CD4-positive, alpha-beta T cell treated with Interleukin-10 for 1 hour (primary cell): ENCODE measurements around the gene ASL.
"Not testable (repeated sequence)": the region's sequence is repeated elsewhere in the genome, so short reads cannot be mapped to it uniquely, and the experiment has no call there.

Experiments used
- DNase-seq: peaks from one replicate; pipeline ENCODE4 v3.0.0-alpha.2; 2020

Gene ASL

GRCh38 chr7:66076462-66077329, 1.1 kb downstream of the ASL start:
- DNase-seq: no peak

DNA sequence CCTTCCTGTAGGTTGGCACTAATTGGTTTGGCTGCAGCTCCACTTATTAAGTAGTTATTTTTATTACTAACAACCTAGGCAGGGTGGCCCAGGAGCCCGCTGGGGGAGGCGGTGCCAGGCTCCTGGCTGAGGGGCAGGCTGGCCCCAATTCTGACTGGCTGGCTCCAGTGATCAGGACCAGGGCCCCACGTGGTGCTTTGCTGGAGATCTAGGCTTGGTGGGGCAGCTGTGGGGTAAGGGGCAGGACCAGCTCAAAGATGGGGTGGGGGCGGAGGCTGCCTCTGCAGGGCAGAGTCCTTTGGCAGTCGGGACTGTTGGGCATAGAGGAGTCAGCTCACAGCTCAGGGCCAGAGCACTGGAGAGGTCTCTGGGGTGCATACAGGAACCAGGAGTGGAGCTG, 2.4 kb downstream of the ASL start:
- DNase-seq: no peak

- DNase-seq: no peak
Observed at GRCh38 chr7:66082083-66082482, 6.5 kb downstream of the ASL start.

DNA sequence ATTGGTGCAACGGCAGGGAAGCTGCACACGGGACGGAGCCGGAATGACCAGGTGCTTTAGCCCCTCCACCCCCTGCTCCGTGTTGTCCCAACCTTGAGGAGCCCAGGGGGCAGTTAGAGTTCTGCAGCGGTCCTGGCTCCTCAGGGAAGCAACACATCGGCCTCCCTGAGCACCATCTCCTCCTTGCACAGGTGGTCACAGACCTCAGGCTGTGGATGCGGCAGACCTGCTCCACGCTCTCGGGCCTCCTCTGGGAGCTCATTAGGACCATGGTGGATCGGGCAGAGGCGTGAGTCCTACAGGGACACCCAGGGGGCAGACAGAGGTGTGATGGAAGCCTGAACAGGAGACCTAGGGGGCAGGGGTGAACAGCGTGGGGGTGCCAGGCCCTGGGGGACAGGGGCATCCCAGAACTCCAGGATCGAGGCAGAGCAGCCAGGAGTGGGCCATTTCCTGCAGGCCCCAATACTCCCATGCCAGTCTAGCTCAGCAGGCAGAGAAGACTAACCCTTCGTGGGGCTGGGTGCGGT, 7.3 kb downstream of the ASL start:
- DNase-seq: no peak

GRCh38 chr7:66083677-66084076, 8.1 kb downstream of the ASL start:
- no peak for DNase-seq

DNA sequence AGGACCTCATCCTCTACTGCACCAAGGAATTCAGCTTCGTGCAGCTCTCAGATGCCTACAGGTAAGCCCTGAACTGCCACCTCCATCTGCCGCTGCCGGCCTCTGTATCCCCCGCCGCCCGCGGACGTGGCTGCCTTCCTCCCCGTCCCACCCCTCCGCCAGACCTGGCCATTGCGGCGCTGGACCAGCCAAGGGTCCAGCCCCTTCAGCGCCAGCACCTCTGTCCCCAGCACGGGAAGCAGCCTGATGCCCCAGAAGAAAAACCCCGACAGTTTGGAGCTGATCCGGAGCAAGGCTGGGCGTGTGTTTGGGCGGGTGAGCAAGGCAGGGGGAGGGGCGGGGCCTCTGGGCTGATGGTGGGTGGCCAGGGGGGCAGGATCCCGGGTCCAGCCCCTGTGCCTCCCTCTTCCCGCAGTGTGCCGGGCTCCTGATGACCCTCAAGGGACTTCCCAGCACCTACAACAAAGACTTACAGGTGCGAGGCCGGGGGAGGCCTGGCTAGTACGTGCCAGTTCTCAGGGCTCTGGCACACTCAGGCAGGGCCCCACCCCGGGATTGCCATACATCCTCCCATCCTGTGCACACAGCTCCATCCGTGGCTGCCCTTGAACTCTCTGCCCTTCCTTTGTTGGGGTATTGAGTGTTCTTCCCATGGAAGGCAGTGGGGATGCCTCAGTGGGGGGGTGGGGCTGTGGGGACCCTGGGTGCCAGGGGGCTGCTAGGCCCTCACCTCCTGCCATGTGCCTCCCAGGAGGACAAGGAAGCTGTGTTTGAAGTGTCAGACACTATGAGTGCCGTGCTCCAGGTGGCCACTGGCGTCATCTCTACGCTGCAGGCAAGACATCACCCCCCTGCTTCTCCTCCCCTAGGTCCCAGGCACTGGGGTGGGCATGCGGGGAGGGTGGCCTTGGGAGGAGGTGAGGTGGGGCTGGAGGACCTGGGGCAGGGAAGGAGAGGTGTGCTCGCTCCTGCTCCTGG, 13.5 kb downstream of the ASL start:
- DNase-seq: no peak

DNA sequence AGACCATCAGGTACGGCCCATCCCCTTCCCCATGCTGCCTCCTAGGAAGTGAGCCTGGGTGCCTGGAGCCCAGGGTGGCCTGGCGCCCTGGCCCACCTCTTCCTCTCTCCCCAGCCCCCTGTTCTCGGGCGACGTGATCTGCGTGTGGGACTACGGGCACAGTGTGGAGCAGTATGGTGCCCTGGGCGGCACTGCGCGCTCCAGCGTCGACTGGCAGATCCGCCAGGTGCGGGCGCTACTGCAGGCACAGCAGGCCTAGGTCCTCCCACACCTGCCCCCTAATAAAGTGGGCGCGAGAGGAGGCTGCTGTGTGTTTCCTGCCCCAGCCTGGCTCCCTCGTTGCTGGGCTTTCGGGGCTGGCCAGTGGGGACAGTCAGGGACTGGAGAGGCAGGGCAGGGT, 17.0 kb downstream of the ASL start:
- DNase-seq: no peak

GRCh38 chr7:66095010-66095409, 19.4 kb downstream of the ASL start:
- no peak for DNase-seq

DNA sequence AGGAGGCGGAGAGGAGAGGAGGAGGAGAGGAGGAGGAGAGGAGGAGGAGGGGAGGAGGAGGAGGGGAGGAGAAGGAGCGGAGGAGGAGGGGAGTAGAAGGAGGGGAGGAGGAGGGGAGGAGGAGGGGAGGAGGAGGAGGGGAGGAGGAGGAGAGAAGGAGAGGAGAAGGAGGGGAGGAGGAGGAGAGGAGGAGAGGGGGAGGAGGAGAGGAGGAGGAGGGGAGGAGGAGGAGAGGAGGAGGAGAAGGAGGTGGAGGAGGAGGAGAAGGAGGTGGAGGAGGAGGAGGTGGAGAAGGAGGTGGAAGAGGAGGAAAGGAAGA, 23.6 kb downstream of the ASL start:
- DNase-seq: no peak

- DNase-seq: peak; percentile 29
Observed at GRCh38 chr7:66099551-66100407, 24.2 kb downstream of the ASL start.

GRCh38 chr7:66100408-66101050, 24.9 kb downstream of the ASL start:
- DNase-seq: no peak

- not testable (repeated sequence) for DNase-seq
Observed at GRCh38 chr7:66102168-66102567, 26.5 kb downstream of the ASL start.

GRCh38 chr7:66103994-66104393, 28.4 kb downstream of the ASL start:
- not testable (repeated sequence) for DNase-seq

- no peak for DNase-seq
Observed at GRCh38 chr7:66105263-66105748, 29.7 kb downstream of the ASL start.

- not testable (repeated sequence) for DNase-seq
Observed at GRCh38 chr7:66108410-66108809, 32.8 kb downstream of the ASL start.

GRCh38 chr7:66110856-66111255, 35.2 kb downstream of the ASL start:
- no peak for DNase-seq

- peak; percentile 86 for DNase-seq
Observed at GRCh38 chr7:66114743-66115649, 39.4 kb downstream of the ASL start, which contains the start of gene CRCP. Gene CRCP (plus strand): TSS chr7:66114847. CDS start chr7:66114963, 116 bp downstream.

GRCh38 chr7:66116680-66117420, 41.2 kb downstream of the ASL start:
- not testable (repeated sequence) for DNase-seq

DNA sequence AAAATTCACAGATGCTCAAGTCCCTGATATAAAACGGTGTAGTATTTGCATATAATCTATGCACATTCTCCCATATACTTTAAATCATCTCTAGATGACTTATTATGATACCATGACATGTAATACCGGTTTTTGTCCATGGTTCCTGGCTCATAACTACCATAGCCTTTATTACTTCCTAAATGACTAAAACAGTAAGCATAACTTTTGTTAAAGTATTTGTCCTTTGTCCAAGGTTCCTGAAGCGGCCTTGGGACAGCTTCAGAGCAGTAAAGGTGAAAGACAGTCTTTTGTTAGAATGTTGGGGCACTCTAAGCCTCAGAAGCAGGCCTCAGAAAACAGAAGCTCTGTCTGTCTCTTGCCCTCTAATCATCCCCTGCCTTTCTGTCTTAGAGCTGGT, 43.0 kb downstream of the ASL start:
- DNase-seq: no peak
